Caco-2 (cell line): ENCODE measurements around the gene SLC25A5. TPM values are rescaled to one million over a fixed set of nuclear protein-coding genes. Genes with fewer than 3 reads are reported as not detected.

Experiments
- BruUV-seq: library from RNA; stranded (reverse); fragments of 400-500 nt; replicated peaks from 2 replicates; lab custom pipeline; 2021; lab: Mats Ljungman, UMichigan
- CTCF ChIA-PET: fragments of 300-600 bp; sonication (Branson Sonifier 250); formaldehyde crosslinking; loops from one replicate; lab custom pipeline; 2022; ENCODE audit warnings: antibody characterized with exemption; lab: Charles Lee
- POLR2A ChIA-PET: fragments of 300-600 bp; sonication (Branson Sonifier 250); formaldehyde crosslinking; loops from one replicate; lab custom pipeline; 2022; ENCODE audit warnings: antibody characterized with exemption; lab: Charles Lee
- DNase-seq, 2 experiments: peaks; one replicate each; pipeline versions ENCODE4 v3.0.0 to v3.0.0-alpha.2; 2020 to 2022
- H3K27me3 ChIP-seq: replicated peaks from 2 replicates; pipeline ENCODE4 v1.6.0; 2011; ENCODE audit warnings: low read length; ENCODE audit not compliant: control insufficient read depth, insufficient read depth
- H3K36me3 ChIP-seq: 2 replicates; pipeline ENCODE4 v1.5.1; 2011; ENCODE audit warnings: low read length; ENCODE audit not compliant: control insufficient read depth, insufficient read depth
- H3K4me1 ChIP-seq: fragments of 250-450 bp; sonication (Bioruptor Pico); 2 replicates; pipeline ENCODE4 v1.5.1; 2020; ENCODE audit warnings: mild to moderate bottlenecking
- H3K4me3 ChIP-seq: 2 replicates; pipeline ENCODE4 v1.5.1; 2011; ENCODE audit warnings: low read depth, mild to moderate bottlenecking, control low read depth, low read length
- H3K9me3 ChIP-seq: fragments of 250-450 bp; sonication (Bioruptor Pico); 2 replicates; pipeline ENCODE4 v1.5.1; 2020; ENCODE audit warnings: mild to moderate bottlenecking, moderate library complexity
- H3K27ac Mint-ChIP-seq: one replicate; pipeline ENCODE4 v1.8.0; 2022; ENCODE audit warnings: mixed read lengths; ENCODE audit not compliant: unreplicated experiment
- H3K27me3 Mint-ChIP-seq: one replicate; pipeline ENCODE4 v1.8.0; 2022; ENCODE audit warnings: mixed read lengths; ENCODE audit not compliant: insufficient read depth, unreplicated experiment
- H3K36me3 Mint-ChIP-seq: one replicate; pipeline ENCODE4 v1.8.0; 2022; ENCODE audit warnings: mild to moderate bottlenecking, mixed read lengths; ENCODE audit not compliant: insufficient read depth, unreplicated experiment
- H3K4me1 Mint-ChIP-seq: one replicate; pipeline ENCODE4 v1.8.0; 2022; ENCODE audit warnings: low read depth, mixed read lengths; ENCODE audit not compliant: unreplicated experiment
- H3K4me3 Mint-ChIP-seq: one replicate; pipeline ENCODE4 v1.8.0; 2022; ENCODE audit warnings: mild to moderate bottlenecking, moderate library complexity, mixed read lengths; ENCODE audit not compliant: unreplicated experiment
- H3K9me3 Mint-ChIP-seq: one replicate; pipeline ENCODE4 v1.8.0; 2022; ENCODE audit warnings: mixed read lengths; ENCODE audit not compliant: unreplicated experiment
- intact Hi-C: fragments of 100-400 bp; cut with micrococcal nuclease; formaldehyde crosslinking; loops from one replicate; pipeline ENCODE4 v1.10.0; 2022; ENCODE audit not compliant: unreplicated experiment
- total RNA-seq: library from RNA; stranded (reverse); gene quantifications from 2 replicates; pipeline ENCODE4 v1.2.3, GENCODE V29; 2022
- TF ChIP-seq, protein P1 (sequence below), 2 experiments: fragments of 200-600 bp in 1 of 2; IDR thresholded peaks; 1 replicate in 1 of 2; 2 replicates in 1 of 2; pipeline versions ENCODE4 v1.5.1 to v1.8.0; 2011 to 2022; ENCODE audit warnings: antibody characterized with exemption in 1 of 2, control low read depth in 1 of 2, inconsistent platforms in 1 of 2, low read depth in 1 of 2, low read length in 1 of 2, mild to moderate bottlenecking in 1 of 2, moderate library complexity in 1 of 2; ENCODE audit not compliant: insufficient read depth in 1 of 2, severe bottlenecking in 1 of 2, unreplicated experiment in 1 of 2

SLC25A5 gene
- total RNA-seq, 1 experiment from 2014 or later: 416 TPM

DNA sequence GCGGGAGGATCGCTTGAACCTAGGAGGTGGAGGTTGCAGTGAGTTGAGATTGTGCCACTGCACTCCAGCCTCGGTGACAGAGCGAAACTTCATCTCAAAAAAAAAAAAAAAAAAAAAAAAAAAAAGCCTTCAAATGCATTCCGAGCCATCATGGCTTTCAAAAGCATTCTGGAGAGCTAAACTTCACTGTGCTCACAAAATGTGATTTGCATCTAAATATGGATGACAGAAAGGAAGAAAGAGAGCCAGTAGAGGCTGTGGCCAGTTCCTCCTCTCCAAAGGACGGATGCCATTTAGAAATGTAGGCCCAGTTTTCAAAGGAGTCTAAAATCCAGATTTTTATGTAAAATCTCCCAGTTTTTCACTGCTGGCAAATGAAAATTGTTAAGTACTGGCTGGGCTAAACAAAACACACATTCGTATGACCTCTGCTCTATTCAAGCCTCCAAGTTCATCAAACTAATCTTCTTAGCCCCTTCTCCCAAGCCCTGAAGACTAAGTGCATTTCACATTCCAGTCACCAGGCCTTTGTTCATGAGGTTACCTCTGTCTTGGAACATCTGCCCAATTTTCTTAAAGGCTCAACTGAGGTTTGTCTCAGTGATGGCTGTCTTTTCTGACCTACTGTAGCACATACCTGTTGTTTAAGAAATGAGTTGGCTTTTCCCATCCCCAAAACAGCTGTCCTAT, 47.1 kb upstream of the SLC25A5 start:
- no peak overlapping the region for H3K4me3 ChIP-seq
- CTCF ChIA-PET: no interaction called here
- Mint-ChIP-seq H3K9me3 (no peaks in the 10 kb centered on the region), H3K4me3 (no peak overlapping the region), H3K27ac (no peak overlapping the region), H3K4me1 (peaks cover 14% of the 10 kb centered on the region), H3K27me3 (no peaks in the 10 kb centered on the region), H3K36me3 (peaks cover 19% of the 10 kb centered on the region)
- BruUV-seq: no TSS peak
- H3K27me3 ChIP-seq: no peaks in the 10 kb centered on the region
- no peaks in the 10 kb centered on the region for H3K36me3 ChIP-seq
- no peaks in the 10 kb centered on the region for H3K9me3 ChIP-seq
- intact Hi-C loops: no loop called here
- DNase-seq: no peak
- peaks cover 12% of the 10 kb centered on the region; the same call in 1 of the 2 replicates for H3K4me1 ChIP-seq
- POLR2A ChIA-PET: no interaction called here
- TF ChIP-seq, protein P1, sequence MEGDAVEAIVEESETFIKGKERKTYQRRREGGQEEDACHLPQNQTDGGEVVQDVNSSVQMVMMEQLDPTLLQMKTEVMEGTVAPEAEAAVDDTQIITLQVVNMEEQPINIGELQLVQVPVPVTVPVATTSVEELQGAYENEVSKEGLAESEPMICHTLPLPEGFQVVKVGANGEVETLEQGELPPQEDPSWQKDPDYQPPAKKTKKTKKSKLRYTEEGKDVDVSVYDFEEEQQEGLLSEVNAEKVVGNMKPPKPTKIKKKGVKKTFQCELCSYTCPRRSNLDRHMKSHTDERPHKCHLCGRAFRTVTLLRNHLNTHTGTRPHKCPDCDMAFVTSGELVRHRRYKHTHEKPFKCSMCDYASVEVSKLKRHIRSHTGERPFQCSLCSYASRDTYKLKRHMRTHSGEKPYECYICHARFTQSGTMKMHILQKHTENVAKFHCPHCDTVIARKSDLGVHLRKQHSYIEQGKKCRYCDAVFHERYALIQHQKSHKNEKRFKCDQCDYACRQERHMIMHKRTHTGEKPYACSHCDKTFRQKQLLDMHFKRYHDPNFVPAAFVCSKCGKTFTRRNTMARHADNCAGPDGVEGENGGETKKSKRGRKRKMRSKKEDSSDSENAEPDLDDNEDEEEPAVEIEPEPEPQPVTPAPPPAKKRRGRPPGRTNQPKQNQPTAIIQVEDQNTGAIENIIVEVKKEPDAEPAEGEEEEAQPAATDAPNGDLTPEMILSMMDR (IDR thresholded peaks at IDR 0.05; ENCODE audit: insufficient read depth in 1 of 2, low read depth in 1 of 2, low read length in 1 of 2, severe bottlenecking in 1 of 2, unreplicated experiment in 1 of 2): no peak

DNA sequence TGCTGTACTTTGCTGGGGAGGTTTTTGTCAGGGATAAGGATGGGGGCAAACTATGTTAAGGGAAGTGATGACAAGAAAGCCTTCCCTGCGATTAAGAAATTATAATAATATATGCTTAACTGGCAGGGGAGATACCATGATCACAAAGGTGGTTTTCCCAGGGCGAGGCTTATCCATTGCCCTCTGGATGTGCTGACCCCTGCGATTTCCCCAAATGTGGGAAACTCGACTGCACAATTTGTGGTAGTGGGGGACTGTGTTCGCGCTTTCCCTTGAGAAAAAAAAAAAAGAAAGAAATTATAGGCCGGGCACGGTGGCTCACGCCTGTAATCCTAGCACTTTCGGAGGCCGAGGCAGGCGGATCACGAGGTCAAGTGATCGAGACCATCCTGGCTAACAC, 44.6 kb upstream of the SLC25A5 start:
- TF ChIP-seq, protein P1 (IDR thresholded peaks at IDR 0.05; ENCODE audit: insufficient read depth in 1 of 2, low read depth in 1 of 2, low read length in 1 of 2, severe bottlenecking in 1 of 2, unreplicated experiment in 1 of 2): no peak
- no peak overlapping the region for H3K27ac Mint-ChIP-seq
- DNase-seq: no peak
- Histone ChIP-seq H3K4me3 (no peak overlapping the region), H3K27me3 (no peaks in the 10 kb centered on the region), H3K9me3 (no peaks in the 10 kb centered on the region), H3K4me1 (peaks cover 12% of the 10 kb centered on the region; the same call in 1 of the 2 replicates), H3K36me3 (no peaks in the 10 kb centered on the region)
- intact Hi-C loops: no loop called here
- ChIA-PET POLR2A (no interaction called here), CTCF (no interaction called here)
- H3K4me3 Mint-ChIP-seq: no peak overlapping the region
- no peaks in the 10 kb centered on the region for H3K9me3 Mint-ChIP-seq
- H3K36me3 Mint-ChIP-seq: peaks cover 15% of the 10 kb centered on the region
- no TSS peak for BruUV-seq
- H3K27me3 Mint-ChIP-seq: no peaks in the 10 kb centered on the region
- H3K4me1 Mint-ChIP-seq: peaks cover 14% of the 10 kb centered on the region

DNA sequence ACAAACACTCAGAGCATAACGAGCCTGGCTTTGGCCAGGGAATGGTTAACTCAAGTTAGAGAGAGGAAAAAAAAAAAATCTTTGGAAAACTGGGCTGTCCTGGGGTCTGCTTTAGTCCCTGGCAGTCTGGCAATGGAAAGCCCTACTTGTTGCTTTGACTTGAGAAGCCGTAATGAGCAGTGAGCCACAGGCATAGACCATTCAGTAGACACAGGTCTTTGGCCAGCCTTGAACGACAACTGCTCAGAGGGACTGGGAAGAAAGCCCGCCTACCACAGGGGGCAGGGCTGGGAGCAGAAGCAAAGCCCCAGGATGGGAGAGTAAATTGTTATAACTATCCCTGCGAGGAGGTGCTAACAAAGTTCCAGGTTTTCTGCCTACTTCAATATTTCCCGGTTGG, 43.2 kb upstream of the SLC25A5 start:
- Histone ChIP-seq H3K9me3 (no peaks in the 10 kb centered on the region), H3K27me3 (no peaks in the 10 kb centered on the region), H3K4me1 (no peaks in the 10 kb centered on the region), H3K4me3 (no peak overlapping the region), H3K36me3 (no peaks in the 10 kb centered on the region)
- Mint-ChIP-seq H3K4me3 (no peak overlapping the region), H3K4me1 (peaks cover 6% of the 10 kb centered on the region), H3K27me3 (no peaks in the 10 kb centered on the region), H3K36me3 (peaks cover 22% of the 10 kb centered on the region), H3K9me3 (no peaks in the 10 kb centered on the region), H3K27ac (no peak overlapping the region)
- intact Hi-C loops: no loop called here
- TF ChIP-seq, protein P1 (IDR thresholded peaks at IDR 0.05; ENCODE audit: insufficient read depth in 1 of 2, low read depth in 1 of 2, low read length in 1 of 2, severe bottlenecking in 1 of 2, unreplicated experiment in 1 of 2): no peak
- CTCF ChIA-PET: no interaction called here
- POLR2A ChIA-PET: no interaction called here
- DNase-seq: no peak
- no TSS peak for BruUV-seq
